Activated CD8-positive, alpha-beta T cell treated with anti-CD3 and anti-CD28 coated beads, Interleukin-2, amount 10 ng/mL, durations not matched to agents 7 days and 5 days (primary cell): ENCODE data around the gene CYFIP2. TPM values are rescaled to one million over a fixed set of nuclear protein-coding genes. Genes with fewer than 3 reads are reported as not detected.

ENCODE experiments used
- ATAC-seq: fragments of 150-1000 bp; cut with Tn5 transposase; one replicate; pipeline ENCODE4 v1.10.0; 2021; ENCODE audit warnings: moderate library complexity
- CTCF ChIA-PET: fragments of 350-600 bp; sonication (Branson Sonifier 250); formaldehyde crosslinking; loops from one replicate; lab custom pipeline; 2021; ENCODE audit warnings: antibody characterized with exemption; lab: Charles Lee
- POLR2A ChIA-PET: fragments of 350-600 bp; sonication (Branson Sonifier 250); formaldehyde crosslinking; loops from one replicate; lab custom pipeline; 2021; ENCODE audit warnings: antibody characterized with exemption; lab: Charles Lee
- DNase-seq: peaks from one replicate; pipeline ENCODE4 v3.0.0-alpha.2; 2020
- H3K27ac Mint-ChIP-seq: one replicate; pipeline ENCODE4 v1.8.0; 2021; ENCODE audit warnings: mild to moderate bottlenecking, mixed read lengths
- H3K27me3 Mint-ChIP-seq: one replicate; pipeline ENCODE4 v1.8.0; 2021; ENCODE audit warnings: low read depth, mixed read lengths
- H3K36me3 Mint-ChIP-seq: one replicate; pipeline ENCODE4 v1.8.0; 2021; ENCODE audit warnings: low read depth, mixed read lengths
- H3K4me1 Mint-ChIP-seq: one replicate; pipeline ENCODE4 v1.8.0; 2021; ENCODE audit warnings: low read depth, mixed read lengths
- H3K4me3 Mint-ChIP-seq: one replicate; pipeline ENCODE4 v1.8.0; 2021; ENCODE audit warnings: mild to moderate bottlenecking, mixed read lengths
- H3K9me3 Mint-ChIP-seq: one replicate; pipeline ENCODE4 v1.8.0; 2022; ENCODE audit warnings: mixed read lengths; ENCODE audit not compliant: insufficient read depth
- total RNA-seq, 2 experiments: library from RNA; stranded (reverse); gene quantifications; one replicate each; pipeline ENCODE4 v1.2.3, GENCODE V29; 2021

Gene CYFIP2
- total RNA-seq, 2 experiments from 2014 or later = 512 to 516 TPM

DNA sequence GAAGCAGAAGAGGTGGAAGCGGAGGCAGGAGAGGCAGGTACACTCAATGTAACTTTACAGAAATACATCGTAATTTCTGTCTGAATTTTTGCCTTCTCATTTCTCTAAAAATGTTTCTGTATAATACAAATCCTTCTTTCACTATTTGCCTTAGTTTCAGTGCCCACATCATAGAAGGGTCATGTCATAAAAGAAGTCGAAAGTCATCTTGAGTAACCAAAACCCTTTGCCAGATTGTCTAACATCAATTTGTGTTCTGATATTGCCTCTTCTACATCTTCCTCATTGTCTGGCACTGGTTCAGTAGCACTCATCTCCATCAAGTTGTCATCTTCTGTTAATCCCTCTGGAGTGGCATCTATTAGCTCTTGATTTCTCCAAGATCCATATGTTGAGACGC is 6.2 kb upstream of the CYFIP2 start:
- ATAC-seq = no peak
- H3K9me3 Mint-ChIP-seq = no peaks in the 10 kb centered on the region
- H3K27ac Mint-ChIP-seq = no peak overlapping the region

DNA sequence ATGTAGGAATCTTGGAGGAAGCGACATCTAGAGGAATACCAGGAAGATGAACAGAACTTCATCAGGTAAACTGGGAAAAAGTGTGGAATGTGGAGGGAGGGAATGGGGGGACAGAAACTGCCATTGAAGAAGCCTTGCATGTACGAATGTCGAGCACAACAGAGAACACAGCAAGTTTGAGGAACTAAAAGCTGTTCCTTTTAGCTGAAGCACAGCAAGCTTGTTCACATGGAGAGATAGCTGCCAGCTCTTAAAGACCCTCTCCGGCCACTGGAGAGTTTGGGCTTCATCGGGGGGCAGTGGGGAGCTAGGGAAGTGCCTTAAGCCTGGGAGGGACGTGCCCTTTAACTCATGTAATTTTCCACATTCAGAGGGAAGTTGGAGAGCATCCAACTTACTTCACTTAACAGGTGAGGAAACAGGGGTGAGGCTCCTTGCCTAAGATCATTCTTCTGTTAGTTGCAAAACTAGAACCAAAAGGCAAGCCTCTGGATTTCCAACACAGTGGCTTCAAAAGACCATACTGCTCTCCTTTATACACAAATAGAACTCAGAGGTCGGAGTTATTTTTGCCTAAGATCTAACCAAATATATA is 2.3 kb upstream of the CYFIP2 start:
- no peak overlapping the region for H3K27ac Mint-ChIP-seq
- H3K4me1 Mint-ChIP-seq = peaks cover 59% of the 10 kb centered on the region
- ATAC-seq = no peak
- ChIA-PET POLR2A (interaction anchor here (1.4 to 5.0 kb wide), 2 partner anchors 10 to 121 kb away, joined by 4 to 36 read pairs; partner anchors contain the start of gene MED7), CTCF (interaction anchor here (1.0 to 4.3 kb wide), 2 partner anchors 10 to 11 kb away, joined by 3 to 45 read pairs; no protein-coding TSS in a partner anchor)
- H3K9me3 Mint-ChIP-seq = no peaks in the 10 kb centered on the region
- DNase-seq = no peak
- H3K4me3 Mint-ChIP-seq = no peak overlapping the region
- H3K36me3 Mint-ChIP-seq = peaks cover 28% of the 10 kb centered on the region
- H3K27me3 Mint-ChIP-seq = no peaks in the 10 kb centered on the region

More for the DNA sequence above, 6.2 kb upstream of the CYFIP2 start:
- CTCF ChIA-PET = interaction anchor here (1.6 to 2.2 kb wide), 3 partner anchors 9 to 42 kb away, joined by 3 to 8 read pairs (median 4); no protein-coding TSS in a partner anchor
- DNase-seq = peak; percentile 20
- Mint-ChIP-seq H3K36me3 (peaks cover 36% of the 10 kb centered on the region), H3K4me3 (no peak overlapping the region), H3K4me1 (peaks cover 76% of the 10 kb centered on the region), H3K27me3 (no peaks in the 10 kb centered on the region)
- POLR2A ChIA-PET = interaction anchor here (0.7 kb wide), 1 partner anchor 43 kb away, joined by 3 read pairs; no protein-coding TSS in a partner anchor

DNA sequence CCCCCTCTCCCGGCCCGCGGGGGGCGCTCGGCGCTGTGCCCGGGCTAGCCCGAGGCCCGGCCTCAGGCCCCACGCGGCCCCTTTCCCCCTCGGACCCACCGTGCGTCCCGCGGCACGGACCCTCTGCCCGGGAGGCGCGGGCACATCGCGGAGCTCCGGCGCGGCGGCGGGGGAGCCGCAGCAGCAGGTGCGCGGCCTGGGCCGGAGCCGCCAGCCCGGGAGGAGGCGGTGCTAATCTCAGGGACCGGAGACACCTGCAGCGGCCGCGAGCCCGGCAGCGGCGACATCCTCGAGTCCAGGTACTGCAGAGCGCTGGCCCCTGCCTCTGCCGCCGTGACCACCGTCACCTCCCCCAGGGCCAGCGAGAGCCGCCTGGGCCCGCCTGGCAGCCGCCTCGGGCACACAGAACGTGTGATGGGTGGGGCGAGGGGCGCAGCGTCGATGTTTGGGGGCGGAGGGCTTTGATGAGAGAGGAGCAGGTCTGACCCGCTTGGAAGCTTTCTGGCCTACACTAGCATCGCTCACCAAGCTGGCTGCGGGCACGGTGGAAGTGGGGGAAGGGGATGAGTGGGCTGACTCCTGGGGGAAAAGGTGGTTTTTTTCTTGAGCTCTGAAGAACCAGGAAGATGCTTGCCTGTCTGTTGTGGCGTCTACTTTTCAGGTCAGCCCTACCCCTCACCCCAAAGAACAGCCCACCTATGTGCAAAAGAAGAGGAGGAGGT is 524 bp downstream of the CYFIP2 start:
- Mint-ChIP-seq H3K4me3 (peak overlapping the region; percentile 79), H3K27ac (peak overlapping the region; percentile 95), H3K9me3 (no peaks in the 10 kb centered on the region), H3K36me3 (peaks cover 55% of the 10 kb centered on the region), H3K27me3 (no peaks in the 10 kb centered on the region), H3K4me1 (peaks cover 62% of the 10 kb centered on the region)
- peak; percentile 39 for ATAC-seq
- ChIA-PET CTCF (interaction anchor here (1.1 to 4.3 kb wide), 8 partner anchors 13 to 117 kb away, joined by 3 to 45 read pairs (median 8); no protein-coding TSS in a partner anchor), POLR2A (interaction anchor here (0.9 to 5.0 kb wide), 11 partner anchors 13 to 124 kb away, joined by 3 to 36 read pairs (median 4); partner anchors contain the start of genes ITK and MED7)
- peak; percentile 70 for DNase-seq

DNA sequence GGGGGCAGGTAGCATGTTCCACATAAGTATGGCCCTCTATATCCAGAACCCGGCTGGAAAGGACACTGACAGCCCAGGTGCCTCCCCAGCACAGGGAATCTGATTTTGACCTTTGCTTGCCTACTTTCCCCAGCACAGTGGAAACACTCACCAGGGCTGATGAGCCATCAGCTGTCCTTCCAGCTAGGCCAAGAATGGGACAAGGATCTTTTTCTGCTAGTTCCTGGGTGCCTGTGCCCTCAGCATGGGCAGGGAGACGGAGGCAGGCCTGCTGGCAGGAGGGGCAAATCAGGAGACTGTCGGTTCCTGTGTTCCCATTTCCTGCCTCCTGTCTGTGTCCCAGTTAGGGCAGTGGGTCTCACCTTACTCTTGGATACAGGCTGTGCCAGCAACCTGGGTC is 1.1 kb downstream of the CYFIP2 start:
- ATAC-seq = no peak
- CTCF ChIA-PET = interaction anchor here (1.0 to 4.2 kb wide), 15 partner anchors 9 to 117 kb away, joined by 3 to 37 read pairs (median 3); partner anchors contain the start of gene ITK
- Mint-ChIP-seq H3K27me3 (no peaks in the 10 kb centered on the region), H3K4me1 (peaks cover 67% of the 10 kb centered on the region), H3K9me3 (no peaks in the 10 kb centered on the region), H3K4me3 (peak overlapping the region; percentile 79), H3K27ac (peak overlapping the region; percentile 95), H3K36me3 (peaks cover 60% of the 10 kb centered on the region)
- DNase-seq = no peak
- POLR2A ChIA-PET = interaction anchor here (0.9 to 5.0 kb wide), 11 partner anchors 11 to 158 kb away, joined by 3 to 36 read pairs (median 5); partner anchors contain the start of genes HAVCR2 and ITK

DNA sequence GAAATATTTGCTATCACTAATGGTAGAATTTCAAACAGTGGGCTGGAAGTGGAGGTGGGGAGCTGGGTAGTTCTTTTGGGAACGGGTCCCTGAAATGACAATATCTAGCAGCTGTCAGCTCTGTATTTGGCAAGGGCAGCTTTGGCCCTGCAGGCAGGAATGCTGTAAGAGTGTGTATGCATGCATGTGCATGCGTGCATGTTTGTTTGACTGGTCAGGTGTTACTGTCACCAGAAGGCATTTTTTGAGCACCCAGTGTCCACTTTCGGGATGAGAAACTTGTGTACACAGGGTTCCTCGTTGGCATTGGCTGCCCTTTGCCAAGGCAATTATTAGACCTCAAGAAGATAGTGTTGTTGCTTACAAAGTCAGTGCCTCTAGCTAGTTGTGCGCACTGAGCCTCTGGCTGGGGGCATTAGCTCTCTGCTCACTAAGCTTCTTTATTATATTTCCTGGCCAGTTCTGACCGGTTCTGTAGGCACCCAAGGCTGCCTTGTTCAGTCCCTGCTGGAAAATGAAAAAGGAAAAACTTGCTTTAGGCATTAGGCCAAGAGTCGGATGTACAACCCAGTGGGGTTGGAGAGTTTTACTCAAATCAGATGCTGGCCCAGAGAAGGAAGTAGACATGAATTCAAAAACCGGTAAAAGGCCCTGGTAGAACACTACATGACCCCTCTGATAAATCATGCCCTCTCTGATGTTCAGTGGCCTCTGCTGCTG is 2.0 kb downstream of the CYFIP2 start:
- no peak for DNase-seq
- Mint-ChIP-seq H3K4me3 (peak overlapping the region; percentile 79), H3K4me1 (peaks cover 72% of the 10 kb centered on the region), H3K36me3 (peaks cover 64% of the 10 kb centered on the region), H3K27ac (peak overlapping the region; percentile 95), H3K27me3 (no peaks in the 10 kb centered on the region), H3K9me3 (no peaks in the 10 kb centered on the region)
- ATAC-seq = no peak
- ChIA-PET CTCF (interaction anchor here (0.6 to 4.2 kb wide), 22 partner anchors 9 to 118 kb away, joined by 3 to 37 read pairs (median 3); partner anchors contain the start of gene ITK), POLR2A (interaction anchor here (0.5 to 2.6 kb wide), 12 partner anchors 12 to 161 kb away, joined by 3 to 14 read pairs (median 4); partner anchors contain the start of genes HAVCR2, ITK and MED7)

DNA sequence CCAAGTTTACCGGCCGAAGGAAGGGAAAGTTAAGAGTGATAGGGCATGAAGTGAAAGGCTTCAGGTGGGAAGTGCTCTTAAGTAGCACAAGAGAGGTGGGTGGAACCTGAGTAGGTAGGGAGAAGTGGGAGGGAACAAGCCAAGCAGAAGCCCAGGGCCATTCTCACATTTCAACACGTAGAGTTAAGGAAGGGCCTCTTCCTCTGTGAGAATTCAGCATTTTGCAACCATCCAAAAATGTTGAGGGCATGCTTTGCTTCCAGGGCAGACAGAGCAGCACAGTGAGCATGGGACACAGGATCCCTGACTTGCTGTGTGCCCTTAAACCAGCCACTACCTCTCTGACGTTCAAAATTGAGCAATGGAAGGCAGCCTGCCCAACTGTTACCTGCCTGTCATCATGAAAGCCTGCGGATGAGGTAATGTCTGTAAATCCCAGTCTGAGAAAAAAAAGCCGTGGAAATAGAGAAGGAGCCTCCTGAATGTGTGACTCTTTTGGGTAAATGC is 3.3 kb downstream of the CYFIP2 start:
- Mint-ChIP-seq H3K36me3 (peaks cover 68% of the 10 kb centered on the region), H3K27ac (peak overlapping the region; percentile 95), H3K9me3 (no peaks in the 10 kb centered on the region), H3K27me3 (no peaks in the 10 kb centered on the region), H3K4me1 (peaks cover 72% of the 10 kb centered on the region), H3K4me3 (peak overlapping the region; percentile 79)
- ATAC-seq (no peak), DNase-seq (peak; percentile 52)
- POLR2A ChIA-PET = interaction anchor here (0.7 to 1.1 kb wide), 3 partner anchors 20 to 82 kb away, joined by 3 read pairs; no protein-coding TSS in a partner anchor
- CTCF ChIA-PET = interaction anchor here (0.8 to 4.2 kb wide), 5 partner anchors 12 to 120 kb away, joined by 3 to 37 read pairs (median 5); no protein-coding TSS in a partner anchor

DNA sequence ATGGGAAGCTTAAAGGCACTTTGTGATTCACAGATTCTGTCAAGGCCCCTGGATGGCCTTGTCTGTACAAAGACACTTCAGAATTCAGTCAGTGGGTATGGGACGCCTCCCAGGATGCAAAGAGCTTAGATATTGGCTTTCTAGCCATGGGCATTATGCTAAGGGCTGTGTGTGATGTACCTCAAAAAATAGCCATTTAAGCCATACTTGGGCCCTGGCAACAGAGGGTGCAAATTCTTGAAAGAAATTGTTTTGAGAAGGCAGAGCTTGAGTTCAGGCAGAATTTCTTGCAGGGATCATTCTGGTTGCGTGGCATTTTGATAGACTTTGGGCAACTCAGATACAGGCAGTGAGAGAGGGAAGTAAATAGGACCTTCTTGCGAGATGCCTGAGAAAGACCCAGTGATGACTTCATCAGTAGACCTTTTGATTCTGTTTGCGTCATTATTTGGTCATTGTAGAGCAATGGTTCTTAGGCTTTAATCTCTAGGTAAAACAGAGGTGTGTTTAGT is 3.9 kb downstream of the CYFIP2 start:
- Mint-ChIP-seq H3K9me3 (no peaks in the 10 kb centered on the region), H3K27me3 (no peaks in the 10 kb centered on the region), H3K36me3 (peaks cover 72% of the 10 kb centered on the region), H3K4me1 (peaks cover 71% of the 10 kb centered on the region), H3K4me3 (peak overlapping the region; percentile 79), H3K27ac (peak overlapping the region; percentile 95)
- DNase-seq = no peak
- ATAC-seq = no peak
- CTCF ChIA-PET = interaction anchor here (0.8 to 4.2 kb wide), 4 partner anchors 17 to 121 kb away, joined by 3 to 37 read pairs (median 4); no protein-coding TSS in a partner anchor
- POLR2A ChIA-PET = interaction anchor here (0.7 to 1.1 kb wide), 3 partner anchors 21 to 83 kb away, joined by 3 read pairs; no protein-coding TSS in a partner anchor

DNA sequence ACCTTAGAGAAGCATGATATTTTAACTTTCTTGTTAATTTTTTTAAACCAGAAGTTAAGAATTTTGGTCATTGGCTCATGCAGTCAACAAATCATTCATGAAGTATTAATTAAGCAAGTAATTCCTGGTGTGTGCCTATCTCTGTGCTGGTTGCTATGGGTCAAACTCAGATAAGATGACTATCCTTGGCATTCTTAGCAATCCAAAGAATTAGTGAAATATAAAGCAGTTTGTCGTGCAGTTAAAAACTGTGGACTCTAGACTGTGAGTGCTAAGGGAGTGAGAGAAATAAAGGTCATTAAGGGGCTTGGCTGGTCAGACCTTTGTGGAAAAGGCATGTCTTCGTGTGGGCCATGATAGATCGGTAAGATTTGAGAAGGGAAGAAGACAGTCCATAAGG is 4.8 kb downstream of the CYFIP2 start:
- DNase-seq (no peak), ATAC-seq (no peak)
- CTCF ChIA-PET = interaction anchor here (1.2 to 3.1 kb wide), 3 partner anchors 33 to 122 kb away, joined by 4 to 23 read pairs (median 8); no protein-coding TSS in a partner anchor
- Mint-ChIP-seq H3K4me1 (peaks cover 68% of the 10 kb centered on the region), H3K4me3 (peak overlapping the region; percentile 79), H3K27me3 (no peaks in the 10 kb centered on the region), H3K27ac (peak overlapping the region; percentile 95), H3K36me3 (peaks cover 73% of the 10 kb centered on the region), H3K9me3 (no peaks in the 10 kb centered on the region)
- POLR2A ChIA-PET = interaction anchor here (1.2 to 3.5 kb wide), 6 partner anchors 14 to 128 kb away, joined by 3 to 50 read pairs (median 22); partner anchors contain the start of gene MED7

DNA sequence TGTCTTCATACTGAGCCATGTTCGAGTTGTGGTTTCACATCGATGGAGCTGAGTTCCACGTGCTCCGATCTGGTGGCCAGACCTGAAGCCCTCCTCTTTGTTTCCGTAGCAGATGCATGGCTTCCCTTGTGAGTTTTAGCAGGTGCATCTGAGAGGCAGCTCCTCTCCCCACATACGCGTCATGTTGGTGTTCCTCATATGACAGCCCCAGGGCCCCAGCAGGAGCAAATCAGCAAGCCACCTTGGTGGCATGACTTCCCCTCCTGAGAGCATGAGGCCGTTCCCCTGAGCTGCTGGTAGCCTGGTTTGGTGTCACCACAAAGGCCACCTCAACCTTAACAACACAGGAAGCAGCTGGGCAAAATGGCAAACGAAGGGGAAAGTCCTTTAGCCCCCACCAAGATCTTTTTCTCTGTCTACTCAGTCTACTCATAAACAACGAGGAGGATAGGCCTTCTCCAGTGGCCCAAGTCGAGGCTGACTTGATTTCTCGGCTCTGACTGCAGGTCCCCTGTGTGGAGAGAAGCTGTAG is 5.9 kb downstream of the CYFIP2 start:
- DNase-seq = peak; percentile 97
- peak overlapping the region; percentile 95 for H3K27ac Mint-ChIP-seq
- peaks cover 77% of the 10 kb centered on the region for H3K36me3 Mint-ChIP-seq
- CTCF ChIA-PET = interaction anchor here (0.8 to 3.3 kb wide), 11 partner anchors 11 to 351 kb away, joined by 3 to 59 read pairs (median 7); no protein-coding TSS in a partner anchor
- H3K27me3 Mint-ChIP-seq = no peaks in the 10 kb centered on the region
- H3K9me3 Mint-ChIP-seq = no peaks in the 10 kb centered on the region
- H3K4me3 Mint-ChIP-seq = peak overlapping the region; percentile 79
- POLR2A ChIA-PET = interaction anchor here (0.5 to 3.5 kb wide), 23 partner anchors 9 to 1160 kb away, joined by 3 to 50 read pairs (median 4); partner anchors contain the start of genes ITK and MED7
- peak; percentile 87 for ATAC-seq
- peaks cover 78% of the 10 kb centered on the region for H3K4me1 Mint-ChIP-seq

DNA sequence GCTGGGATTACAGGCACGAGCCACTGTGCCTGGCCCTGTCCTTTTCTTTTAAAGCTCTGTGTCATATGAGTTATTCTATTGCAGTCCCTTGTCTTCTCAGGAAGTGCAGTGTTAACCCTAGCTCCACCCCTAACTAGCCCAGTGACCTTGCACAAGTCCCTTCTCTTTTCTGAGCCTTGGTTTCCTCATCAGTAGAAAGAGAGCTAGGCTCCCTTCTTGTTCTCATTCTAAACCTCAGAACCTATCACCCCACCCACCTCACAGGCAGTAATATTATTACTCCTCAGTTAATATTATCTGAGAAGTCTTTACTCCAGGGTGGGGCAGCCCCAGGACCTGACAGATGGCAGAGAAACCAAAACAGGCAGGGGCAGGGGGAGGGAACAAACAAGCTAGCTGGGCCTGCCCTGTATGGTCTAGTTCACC is 7.2 kb downstream of the CYFIP2 start:
- Mint-ChIP-seq H3K4me3 (peak overlapping the region; percentile 77), H3K36me3 (peaks cover 71% of the 10 kb centered on the region), H3K9me3 (no peaks in the 10 kb centered on the region), H3K27ac (peak overlapping the region; percentile 96), H3K4me1 (peaks cover 88% of the 10 kb centered on the region), H3K27me3 (no peaks in the 10 kb centered on the region)
- DNase-seq (peak; percentile 67), ATAC-seq (peak; percentile 27)
- CTCF ChIA-PET = interaction anchor here (0.9 to 3.3 kb wide), 12 partner anchors 10 to 131 kb away, joined by 3 to 59 read pairs (median 8); no protein-coding TSS in a partner anchor
- POLR2A ChIA-PET = interaction anchor here (0.7 to 3.5 kb wide), 24 partner anchors 11 to 352 kb away, joined by 3 to 50 read pairs (median 4); partner anchors contain the start of gene MED7
